Choroid plexus epithelial cell (primary cell): Measurements from ENCODE around the gene ZNF213.
"Not testable (repeated sequence)": the region's sequence is repeated elsewhere in the genome, so short reads cannot be mapped to it uniquely, and the experiment has no call there.

ENCODE experiments used
- DNase-seq: peaks from one replicate; pipeline ENCODE4 v3.0.0-alpha.2; 2010; ENCODE audit warnings: low read depth
- H3K4me3 ChIP-seq: 2 replicates; pipeline ENCODE4 v1.5.1; 2011; ENCODE audit warnings: low read depth, mild to moderate bottlenecking, control low read depth, low read length, moderate library complexity
- CTCF ChIP-seq: conservative IDR thresholded peaks from 2 replicates; pipeline ENCODE4 v1.5.1; 2011; ENCODE audit warnings: low read depth, mild to moderate bottlenecking, control low read depth, inconsistent platforms, low read length, moderate library complexity

Gene ZNF213

GRCh38 chr16:3137267-3137666, 2.4 kb downstream of the ZNF213 start:
- DNase-seq: no peak
- no peak for TF ChIP-seq CTCF
- H3K4me3 ChIP-seq: no peak overlapping the region

GRCh38 chr16:3138342-3138741, 3.5 kb downstream of the ZNF213 start:
- TF ChIP-seq CTCF: no peak
- H3K4me3 ChIP-seq: no peak overlapping the region
- no peak for DNase-seq

GRCh38 chr16:3138823-3139426, 4.1 kb downstream of the ZNF213 start:
- no peak for TF ChIP-seq CTCF
- DNase-seq: no peak
- no peak overlapping the region for H3K4me3 ChIP-seq

- H3K4me3 ChIP-seq, DNase-seq: not testable (repeated sequence)
Observed at GRCh38 chr16:3139561-3139960, 4.7 kb downstream of the ZNF213 start.

- DNase-seq: no peak
- no peak for TF ChIP-seq CTCF
- H3K4me3 ChIP-seq: no peak overlapping the region
Observed at GRCh38 chr16:3140603-3141427, 6.0 kb downstream of the ZNF213 start.

- no peak for TF ChIP-seq CTCF
- H3K4me3 ChIP-seq: no peak overlapping the region
- no peak for DNase-seq
Observed at GRCh38 chr16:3141781-3142311, 7.0 kb downstream of the ZNF213 start.

- no peak overlapping the region for H3K4me3 ChIP-seq
- TF ChIP-seq CTCF: no peak
- DNase-seq: no peak
Observed at GRCh38 chr16:3142327-3142726, 7.5 kb downstream of the ZNF213 start.
